Measurements from ENCODE around the gene PCBD1. TPM values are rescaled to one million over a fixed set of nuclear protein-coding genes. Genes with fewer than 3 reads are reported as not detected.

The PCBD1 gene
- total RNA-seq (1 to 10 TPM; 6.0 to 9.5 TPM), polyA plus RNA-seq (10 to 100 TPM in 2 of 3 donors, 1 to 10 TPM in 1; 8.6 to 23.2 (median 14.9) TPM), total RNA-seq (2.7 to 6.2 (median 4.9) reads per million in 6 experiments)

DNA sequence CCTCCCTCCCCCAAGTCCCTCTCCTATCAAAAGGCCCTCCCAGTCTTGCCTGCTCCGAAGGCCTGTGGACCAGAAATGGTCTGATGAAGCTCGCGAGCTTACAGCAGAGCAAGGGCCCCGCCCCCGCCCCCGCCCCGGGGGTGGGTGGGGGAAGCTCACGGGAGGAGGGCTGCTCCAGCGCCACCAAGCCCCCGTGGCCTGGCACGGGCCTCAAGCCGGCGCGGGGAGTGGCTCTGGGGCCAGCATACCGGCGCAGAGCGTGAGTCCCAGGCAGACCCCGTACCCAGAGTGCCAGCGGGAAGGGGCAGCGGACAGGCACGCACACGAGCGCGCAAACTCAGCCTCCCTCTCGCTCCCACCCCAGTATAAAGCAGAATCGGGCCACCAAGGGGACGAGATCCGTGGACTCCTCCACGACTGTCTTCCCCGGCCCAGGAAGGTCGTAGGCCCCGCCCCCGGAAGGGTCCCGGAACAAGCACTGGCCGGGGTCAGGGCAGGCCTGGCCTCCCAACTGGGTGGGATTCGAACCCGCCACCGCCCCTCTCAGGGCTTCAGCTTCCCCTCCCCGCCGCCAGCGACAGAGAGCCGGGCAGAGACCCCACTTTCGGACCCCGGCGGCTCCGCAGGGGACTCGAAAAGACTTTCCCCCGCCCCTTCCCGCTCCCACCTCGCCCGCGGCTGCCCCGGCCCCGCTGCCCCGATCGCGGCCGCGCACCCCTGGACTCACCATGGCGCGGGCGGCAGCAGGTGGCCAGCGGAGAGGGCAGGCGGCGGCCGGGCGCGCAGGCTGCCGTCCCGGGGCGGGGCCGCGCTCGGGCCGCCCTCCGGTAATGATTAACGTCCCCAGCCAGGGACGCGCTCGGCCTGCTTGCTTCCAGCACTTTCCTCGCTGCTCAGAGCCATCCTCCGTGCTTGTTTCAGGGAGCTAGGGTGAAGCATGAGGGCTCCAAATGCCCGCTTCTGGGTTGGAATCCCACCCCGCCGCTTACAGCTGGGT, at the start of gene PCBD1:
Gene PCBD1 (minus strand): TSS at position 762 of the 997 bp plus-strand sequence. CDS start 32 bp downstream, at position 730.
- peak; percentile 57 to 82 (median 70) for DNase-seq
- POLR2A ChIA-PET, result interaction anchor here (0.6 to 1.7 kb wide), 3 partner anchors 8 to 439 kb away, joined by 3 to 5 read pairs (median 3); no protein-coding TSS in a partner anchor

DNA sequence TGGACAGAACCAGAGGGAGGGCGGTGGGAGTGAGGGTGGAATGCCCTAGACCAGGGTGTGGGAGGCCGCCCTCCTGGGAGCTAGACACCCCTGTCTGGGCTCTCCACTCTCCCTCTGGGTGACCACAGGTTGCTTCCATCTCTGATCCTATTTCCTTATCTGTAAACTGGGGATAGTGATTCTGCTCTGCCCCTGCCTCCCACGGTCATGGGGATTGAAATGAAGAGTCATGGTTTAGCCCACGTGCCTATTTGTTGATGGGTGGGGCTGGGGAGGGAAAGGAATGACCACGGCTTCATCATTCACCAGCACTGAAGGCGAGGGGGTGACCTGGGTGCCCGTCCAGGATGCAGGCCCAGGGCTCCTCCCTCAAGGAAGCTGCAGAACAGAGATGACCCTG, 49.3 kb upstream of the PCBD1 start:
- no peak for DNase-seq
- no peaks in the 10 kb centered on the region for H3K36me3 Mint-ChIP-seq
- H3K27me3 Mint-ChIP-seq, result peaks cover 0 to 16% (median 5%) of the 10 kb centered on the region in 5 donors
- no peak overlapping the region for H3K4me3 Mint-ChIP-seq
- no peak for ATAC-seq
- POLR2A ChIA-PET, result no interaction called here
- H3K4me1 Mint-ChIP-seq, result peaks cover 0 to 1% (median 0%) of the 10 kb centered on the region in 4 donors
- no peaks in the 10 kb centered on the region for H3K9me3 Mint-ChIP-seq
- H3K27ac Mint-ChIP-seq, result no peak overlapping the region

More for the DNA sequence above, at the start of gene PCBD1:
- Mint-ChIP-seq H3K9me3 (no peaks in the 10 kb centered on the region), H3K27ac (peak within 1 kb of the TSS; percentile 74 to 92 (median 85)), H3K27me3 (no peaks in the 10 kb centered on the region), H3K4me3 (peak within 1 kb of the TSS; percentile 82 to 95 (median 90)), H3K36me3 (peaks cover 0 to 19% (median 2%) of the 10 kb centered on the region in 3 donors), H3K4me1 (peaks cover 3 to 23% (median 13%) of the 10 kb centered on the region in 4 donors)
- peak; percentile 89 to 94 for ATAC-seq

DNA sequence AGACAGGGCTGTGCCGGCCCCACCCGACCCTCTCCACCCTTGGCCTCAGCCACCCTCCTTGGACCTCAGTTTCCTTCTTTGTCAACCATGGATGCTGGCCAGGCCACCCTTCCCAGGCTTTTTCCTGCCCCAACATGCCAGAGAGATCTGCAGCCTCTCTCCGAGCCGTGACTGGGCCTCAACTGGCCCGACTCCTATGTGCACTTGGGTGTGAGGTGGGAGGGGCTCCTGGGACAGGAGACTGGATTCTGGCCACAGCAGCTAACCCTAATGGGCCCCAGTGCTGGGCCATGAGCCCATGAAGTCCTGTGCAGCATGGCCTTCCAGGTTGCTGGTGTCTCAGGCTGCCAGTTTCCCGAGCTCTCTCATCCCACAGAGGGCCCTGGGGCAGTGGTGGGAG, 47.7 kb upstream of the PCBD1 start:
- POLR2A ChIA-PET, result no interaction called here
- H3K4me1 Mint-ChIP-seq, result peaks cover 0 to 1% (median 0%) of the 10 kb centered on the region in 4 donors
- H3K36me3 Mint-ChIP-seq, result no peaks in the 10 kb centered on the region
- DNase-seq (no peak), ATAC-seq (no peak)
- no peak overlapping the region for H3K4me3 Mint-ChIP-seq
- peaks cover 0 to 16% (median 5%) of the 10 kb centered on the region in 5 donors for H3K27me3 Mint-ChIP-seq
- H3K27ac Mint-ChIP-seq, result no peak overlapping the region
- no peaks in the 10 kb centered on the region for H3K9me3 Mint-ChIP-seq

DNA sequence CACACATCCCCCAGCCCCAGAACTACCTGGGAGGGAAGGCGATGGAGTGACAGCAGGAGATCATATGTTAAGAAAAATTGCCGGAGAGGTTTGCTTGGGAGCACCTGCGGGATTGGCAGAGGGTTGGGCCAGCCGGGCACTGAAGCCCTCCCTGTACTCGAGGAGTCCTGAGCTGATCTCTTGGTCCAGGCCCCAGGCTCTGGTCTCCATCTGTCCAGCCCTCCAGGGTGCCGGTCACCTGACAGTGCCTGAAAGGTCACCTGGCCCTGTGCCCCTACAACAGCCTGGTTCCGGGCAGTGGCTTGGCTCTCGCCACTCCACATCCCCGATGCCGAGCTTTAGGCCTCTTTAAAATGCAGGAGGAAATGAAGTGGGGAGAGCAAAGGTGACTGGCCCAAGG, 47.3 kb upstream of the PCBD1 start:
- Mint-ChIP-seq H3K27me3 (peaks cover 0 to 16% (median 5%) of the 10 kb centered on the region in 5 donors), H3K4me1 (peaks cover 0 to 1% (median 0%) of the 10 kb centered on the region in 4 donors), H3K4me3 (no peak overlapping the region), H3K36me3 (no peaks in the 10 kb centered on the region), H3K9me3 (no peaks in the 10 kb centered on the region), H3K27ac (no peak overlapping the region)
- POLR2A ChIA-PET, result no interaction called here
- ATAC-seq (no peak), DNase-seq (no peak)

DNA sequence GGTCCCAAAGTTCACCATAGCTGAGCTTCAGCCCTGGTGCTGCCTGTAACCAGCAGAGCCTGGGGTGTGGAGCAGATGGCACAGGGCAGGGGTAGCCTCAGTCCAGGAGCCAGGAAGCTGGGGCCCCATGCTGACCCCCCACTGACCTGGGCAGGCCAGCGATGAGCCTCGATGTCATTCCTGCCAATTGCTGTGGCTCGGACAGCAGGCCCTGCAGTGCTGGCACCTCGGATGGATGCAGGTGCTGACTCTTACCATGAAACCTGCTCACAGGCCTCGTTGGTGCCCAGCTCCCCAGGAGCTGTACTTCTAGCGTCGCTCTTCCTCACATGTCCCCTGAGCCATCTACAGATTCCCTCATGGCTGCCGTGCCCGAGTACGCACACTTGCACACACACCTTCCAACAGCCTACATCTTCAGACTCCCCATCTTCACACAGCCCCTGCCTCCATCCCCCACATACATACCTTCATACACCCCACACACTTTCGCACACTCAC, 46.8 kb upstream of the PCBD1 start:
- Mint-ChIP-seq H3K27me3 (peaks cover 0 to 16% (median 5%) of the 10 kb centered on the region in 5 donors), H3K4me3 (no peak overlapping the region), H3K36me3 (no peaks in the 10 kb centered on the region), H3K27ac (no peak overlapping the region), H3K9me3 (no peaks in the 10 kb centered on the region), H3K4me1 (peaks cover 0 to 1% (median 0%) of the 10 kb centered on the region in 4 donors)
- DNase-seq (no peak), ATAC-seq (no peak)
- POLR2A ChIA-PET, result no interaction called here

DNA sequence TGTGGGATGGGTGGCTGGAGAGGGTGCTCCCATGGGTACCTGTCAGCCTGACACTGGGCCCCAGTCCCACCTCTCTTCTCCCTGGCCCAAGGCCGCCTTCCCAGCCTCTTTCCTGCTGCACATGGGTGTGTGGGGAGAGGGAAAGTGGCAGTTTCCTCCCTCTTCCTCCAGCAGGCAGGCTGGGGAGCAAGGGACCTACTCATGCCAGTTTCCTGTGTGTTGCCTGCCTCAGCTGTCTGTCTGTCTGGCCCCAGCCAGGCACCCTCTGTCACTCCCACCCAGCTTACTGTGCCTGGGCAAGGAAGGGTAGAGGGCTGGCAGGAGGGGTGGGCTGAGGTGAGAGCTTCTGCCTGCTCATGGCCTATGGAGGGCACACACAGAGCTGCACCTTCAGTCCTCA, 46.3 kb upstream of the PCBD1 start:
- Mint-ChIP-seq H3K4me1 (peaks cover 0 to 1% (median 0%) of the 10 kb centered on the region in 4 donors), H3K9me3 (no peaks in the 10 kb centered on the region), H3K36me3 (no peaks in the 10 kb centered on the region), H3K4me3 (no peak overlapping the region), H3K27me3 (peaks cover 0 to 11% (median 5%) of the 10 kb centered on the region in 5 donors), H3K27ac (no peak overlapping the region)
- DNase-seq (no peak), ATAC-seq (no peak)
- POLR2A ChIA-PET, result no interaction called here

DNA sequence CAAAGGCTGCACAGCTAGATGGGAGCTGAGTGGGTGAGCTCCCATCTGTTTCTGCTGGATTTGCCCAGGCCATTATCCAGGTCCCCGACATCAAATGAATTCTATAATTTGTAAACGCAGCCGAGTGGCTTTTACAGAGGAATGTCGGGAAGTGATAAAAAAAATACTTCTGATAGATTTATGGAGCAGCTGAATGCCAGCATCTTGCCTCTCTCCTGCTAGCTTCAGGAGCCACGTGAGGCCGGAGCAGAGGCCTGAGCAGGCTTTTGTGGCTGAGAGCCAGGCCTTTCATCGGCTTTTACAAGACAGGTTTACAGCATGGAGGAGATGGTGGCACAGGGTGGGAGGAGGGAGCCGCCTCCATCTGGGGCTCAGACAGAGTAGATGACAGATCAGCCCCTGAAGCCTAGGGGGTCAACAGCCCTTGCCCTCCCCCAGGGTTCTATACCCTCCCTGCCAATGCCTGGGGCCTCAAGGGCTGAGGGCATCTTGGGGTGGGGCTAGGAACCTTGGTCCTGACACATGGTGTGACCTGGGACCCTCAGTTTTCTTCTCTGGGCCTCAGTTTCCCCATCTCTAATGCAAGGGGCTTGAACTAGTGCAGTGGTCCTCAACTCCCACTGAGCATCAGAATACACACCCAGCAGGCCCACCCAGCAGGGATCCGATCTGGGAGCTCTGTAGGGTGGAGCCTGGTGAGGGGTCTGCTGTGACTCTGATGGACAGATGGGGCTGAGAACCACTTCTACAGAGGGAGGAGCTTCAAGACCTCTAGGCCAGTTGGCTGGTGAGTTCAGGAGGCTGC, 44.2 kb upstream of the PCBD1 start:
- ATAC-seq (no peak), DNase-seq (no peak)
- POLR2A ChIA-PET, result no interaction called here
- H3K4me1 Mint-ChIP-seq, result peaks cover 0 to 1% (median 0%) of the 10 kb centered on the region in 4 donors
- no peaks in the 10 kb centered on the region for H3K9me3 Mint-ChIP-seq
- H3K36me3 Mint-ChIP-seq, result no peaks in the 10 kb centered on the region
- H3K27me3 Mint-ChIP-seq, result peaks cover 0 to 8% (median 3%) of the 10 kb centered on the region in 5 donors
- H3K27ac Mint-ChIP-seq, result no peak overlapping the region
- H3K4me3 Mint-ChIP-seq, result no peak overlapping the region

DNA sequence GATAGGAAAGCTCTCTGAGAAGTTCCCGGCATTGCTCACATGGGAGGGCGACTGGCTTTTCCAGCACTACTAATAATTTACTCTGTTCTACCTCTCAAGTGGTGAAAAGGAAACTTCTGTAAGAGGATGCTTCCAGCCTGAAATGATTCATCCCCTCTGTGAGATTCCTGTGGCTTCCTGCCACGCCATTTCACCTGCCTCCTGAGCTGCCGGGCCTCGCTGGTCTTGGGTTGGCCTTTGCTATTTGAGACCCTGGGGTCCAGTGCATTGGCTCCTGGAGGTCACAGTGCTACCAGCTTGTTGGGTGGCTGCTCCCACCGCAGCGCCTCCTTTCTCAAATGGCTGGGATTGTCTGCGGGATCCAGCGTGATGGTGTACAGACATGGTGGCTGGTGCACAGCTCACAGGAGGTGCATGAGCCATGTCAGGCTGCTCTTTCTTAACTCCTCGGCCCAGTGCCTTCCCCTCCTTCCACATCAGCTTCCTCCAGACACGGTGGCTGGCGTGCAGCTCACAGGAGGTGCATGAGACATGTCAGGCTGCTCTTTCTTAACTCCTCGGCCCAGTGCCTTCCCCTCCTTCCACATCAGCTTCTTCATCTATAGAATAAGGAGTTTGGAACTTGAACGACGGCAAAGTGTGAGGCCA, 42.9 kb upstream of the PCBD1 start:
- POLR2A ChIA-PET, result no interaction called here
- H3K9me3 Mint-ChIP-seq, result no peaks in the 10 kb centered on the region
- peaks cover 0 to 3% (median 0%) of the 10 kb centered on the region in 5 donors for H3K27me3 Mint-ChIP-seq
- DNase-seq (no peak), ATAC-seq (no peak)
- H3K4me3 Mint-ChIP-seq, result no peak overlapping the region
- H3K36me3 Mint-ChIP-seq, result no peaks in the 10 kb centered on the region
- peak overlapping the region in 1 of 10 donors; percentile 33 for H3K27ac Mint-ChIP-seq
- no peaks in the 10 kb centered on the region for H3K4me1 Mint-ChIP-seq

DNA sequence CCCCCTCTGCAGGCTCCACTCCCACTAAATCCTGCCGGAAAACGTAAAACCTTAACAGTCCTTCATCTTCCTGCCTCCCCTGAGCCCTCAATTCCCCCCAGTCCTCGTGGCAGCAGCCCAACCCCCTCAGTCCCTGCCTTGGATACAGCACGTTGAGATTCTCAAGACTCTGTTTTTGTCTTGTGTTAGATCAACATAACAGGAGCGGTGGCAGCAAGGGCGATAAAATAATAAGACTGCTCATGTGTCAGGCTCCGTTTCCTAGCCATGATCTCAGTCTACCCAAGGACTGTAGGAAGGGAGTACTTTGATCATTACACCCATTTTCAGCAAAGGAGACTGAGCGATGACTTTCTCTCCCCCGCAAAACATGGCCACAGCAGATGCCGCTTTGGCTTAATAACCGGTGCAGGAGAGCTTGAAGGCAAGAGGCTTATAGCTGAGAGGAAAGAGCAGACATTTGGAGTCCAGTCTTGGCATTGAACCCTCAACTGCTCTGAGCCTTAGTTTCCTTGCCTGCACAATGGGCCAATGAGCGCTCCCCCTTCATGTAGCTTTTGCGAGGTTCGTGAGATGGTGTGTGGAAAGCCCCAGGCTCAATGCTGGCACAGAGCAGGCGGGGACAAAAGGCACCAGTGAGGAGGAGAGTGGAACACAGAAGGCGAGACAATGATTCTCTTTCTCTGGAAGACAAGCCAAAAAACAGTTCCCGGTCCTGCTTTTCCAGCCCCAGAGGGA, 42.1 kb upstream of the PCBD1 start:
- H3K27ac Mint-ChIP-seq, result no peak overlapping the region
- POLR2A ChIA-PET, result no interaction called here
- H3K9me3 Mint-ChIP-seq, result no peaks in the 10 kb centered on the region
- DNase-seq (no peak), ATAC-seq (no peak)
- H3K36me3 Mint-ChIP-seq, result no peaks in the 10 kb centered on the region
- peaks cover 0 to 2% (median under 1%) of the 10 kb centered on the region in 4 donors for H3K4me1 Mint-ChIP-seq
- no peak overlapping the region for H3K4me3 Mint-ChIP-seq
- peaks cover 0 to 3% (median under 1%) of the 10 kb centered on the region in 5 donors for H3K27me3 Mint-ChIP-seq

DNA sequence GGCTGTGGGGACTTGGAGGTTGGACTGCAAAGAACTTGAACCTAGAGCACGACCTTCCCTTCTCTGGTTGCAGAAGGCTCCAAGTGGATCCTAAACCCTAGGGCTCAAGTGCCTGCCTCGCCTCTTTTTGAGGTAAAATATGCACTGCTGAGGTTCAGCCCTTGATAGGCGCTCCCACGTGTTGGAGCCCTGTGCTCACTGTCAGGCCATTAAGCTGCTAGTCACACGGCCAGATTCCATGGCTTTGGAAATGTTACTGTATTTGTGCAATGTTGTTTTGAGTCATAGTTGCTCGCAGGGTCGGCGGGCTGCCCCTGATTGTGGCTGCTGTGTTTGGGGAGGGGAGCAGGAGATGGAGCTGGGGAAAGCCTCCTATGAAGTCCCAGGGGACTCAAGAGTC, 39.8 kb upstream of the PCBD1 start:
- DNase-seq (no peak), ATAC-seq (no peak)
- Mint-ChIP-seq H3K4me3 (no peak overlapping the region), H3K9me3 (no peaks in the 10 kb centered on the region), H3K36me3 (no peaks in the 10 kb centered on the region), H3K4me1 (peaks cover 0 to 8% (median 3%) of the 10 kb centered on the region in 4 donors), H3K27ac (peak overlapping the region in 1 of 10 donors; percentile 71), H3K27me3 (peaks cover 3 to 14% (median 7%) of the 10 kb centered on the region in 5 donors)
- POLR2A ChIA-PET, result no interaction called here

DNA sequence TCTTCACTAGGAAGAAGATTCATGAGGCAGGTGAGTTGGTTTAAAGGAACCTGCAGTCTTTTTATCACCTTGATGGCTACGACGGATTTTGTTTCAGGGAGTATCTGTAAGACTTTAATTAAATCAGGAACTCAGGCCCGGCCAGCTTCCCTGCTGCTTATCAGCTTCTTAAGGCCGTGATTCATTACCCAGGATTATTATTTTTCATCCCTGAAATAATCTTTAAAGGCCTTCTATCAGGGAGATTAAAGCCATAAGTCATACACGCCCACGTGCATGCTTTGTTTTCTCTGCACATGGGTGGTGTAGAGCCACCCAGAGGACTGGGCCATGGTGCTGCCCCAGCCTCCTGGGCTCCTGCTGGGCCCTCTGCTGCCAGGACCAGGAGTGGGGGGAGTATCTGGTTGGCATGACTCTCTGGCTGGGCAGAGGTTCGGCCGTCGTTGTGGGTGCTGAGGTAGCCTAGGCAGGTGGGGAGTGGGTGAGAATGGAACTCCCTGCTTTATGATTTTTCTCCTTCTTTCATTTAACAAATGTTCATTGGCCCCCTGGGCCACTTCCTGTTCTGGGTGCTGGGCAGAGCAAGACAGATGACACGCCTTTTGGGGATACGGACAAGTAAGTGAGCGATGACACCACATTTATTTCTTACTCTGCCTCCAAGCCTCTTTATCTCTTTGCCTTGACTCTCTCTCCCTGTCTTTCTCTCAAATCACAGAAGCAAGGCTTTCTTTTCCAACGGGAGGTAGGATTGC, 39.0 kb upstream of the PCBD1 start:
- Mint-ChIP-seq H3K27me3 (peaks cover 3 to 14% (median 8%) of the 10 kb centered on the region in 5 donors), H3K4me3 (no peak overlapping the region), H3K4me1 (peaks cover 0 to 8% (median 3%) of the 10 kb centered on the region in 4 donors), H3K9me3 (no peaks in the 10 kb centered on the region), H3K36me3 (no peaks in the 10 kb centered on the region), H3K27ac (no peak overlapping the region)
- no peak for DNase-seq
- POLR2A ChIA-PET, result no interaction called here
- ATAC-seq, result no peak

Data from naive thymus-derived CD8-positive, alpha-beta T cell (primary cell).